Upper lobe of left lung (tissue), 6 donors: ENCODE data around the gene SAP130. TPM values are rescaled to one million over a fixed set of nuclear protein-coding genes. Genes with fewer than 3 reads are reported as not detected.

Experiments
- ATAC-seq, 2 donors: fragments of 200-7000 bp; cut with Tn5 transposase; one replicate each; pipeline ENCODE4 v1.9.1; 2022; ENCODE audit warnings: mild to moderate bottlenecking in 2 of 2, moderate library complexity in 2 of 2; ENCODE audit not compliant: low FRiP score in 2 of 2
- DNase-seq, 2 donors: peaks; one replicate each; pipeline ENCODE4 v3.0.0-alpha.2; 2019 to 2020
- H3K27ac ChIP-seq, 4 donors: fragments of 200-600 bp; sonication (generic); one replicate each; pipeline ENCODE4 v1.5.1; 2016 to 2019
- H3K27me3 ChIP-seq, 4 donors: fragments of 200-600 bp; sonication (generic); one replicate each; pipeline ENCODE4 v1.5.1; 2017 to 2019
- H3K36me3 ChIP-seq, 4 donors: fragments of 200-600 bp; sonication (generic); one replicate each; pipeline ENCODE4 v1.5.1; 2016 to 2019
- H3K4me1 ChIP-seq, 4 donors: fragments of 200-600 bp; sonication (generic); one replicate each; pipeline ENCODE4 v1.5.1; 2018 to 2019
- H3K4me3 ChIP-seq, 4 donors: fragments of 200-600 bp; sonication (generic); one replicate each; pipeline ENCODE4 v1.5.1; 2017 to 2019; ENCODE audit warnings: mild to moderate bottlenecking in 2 of 4, moderate library complexity in 1 of 4
- H3K9me3 ChIP-seq, 4 donors: fragments of 200-600 bp; sonication (generic); one replicate each; pipeline ENCODE4 v1.5.1; 2018 to 2019
- EP300 ChIP-seq, 4 donors: sonication (generic); formaldehyde crosslinking; IDR thresholded peaks; one replicate each; pipeline ENCODE4 v1.5.1; 2017; ENCODE audit warnings: antibody characterized with exemption in 4 of 4, control low read depth in 2 of 4
- POLR2A ChIP-seq, 4 donors: fragments of 450-650 bp; IDR thresholded peaks; one replicate each; pipeline ENCODE4 v1.5.1; 2016 to 2017; ENCODE audit warnings: antibody characterized with exemption in 4 of 4, mild to moderate bottlenecking in 2 of 4
- POLR2AphosphoS5 ChIP-seq, 2 donors: sonication (generic); formaldehyde crosslinking; IDR thresholded peaks; one replicate each; pipeline ENCODE4 v1.5.1; 2017; ENCODE audit warnings: antibody characterized with exemption in 2 of 2
- WGBS, 2 donors: methylation state at CpG; one replicate each; pipeline ENCODE4 v1.1.5; 2017 to 2018; 5-methylcytosine and 5-hydroxymethylcytosine counted together
- total RNA-seq, 6 donors: library from RNA; depleted of rRNA in 4 of 6; stranded (reverse); fragments of >200 nt in 4 of 6; gene quantifications; one replicate each; pipeline versions ENCODE4 v1.1.0 to v1.2.1, GENCODE V29; 2016 to 2021
- TF ChIP-seq, protein P1 (sequence below), 6 experiments: fragments of 450-650 bp in 4 of 6; fragments of 200-600 bp in 2 of 6; sonication (generic) in 2 of 6; IDR thresholded peaks; one replicate each; pipeline ENCODE4 v1.5.1; 2016 to 2019; ENCODE audit warnings: antibody characterized with exemption in 6 of 6
- donor health status: DM: no; HTN: no; CAD: no; lungs with moderate emphysema.
- donor health status: DM: no; HTN: yes; CAD: no; lungs with severe emphysema.

The SAP130 gene
- total RNA-seq, 6 donors from 2014 or later, result 9.8 to 20.7 (median 17.2) TPM

DNA sequence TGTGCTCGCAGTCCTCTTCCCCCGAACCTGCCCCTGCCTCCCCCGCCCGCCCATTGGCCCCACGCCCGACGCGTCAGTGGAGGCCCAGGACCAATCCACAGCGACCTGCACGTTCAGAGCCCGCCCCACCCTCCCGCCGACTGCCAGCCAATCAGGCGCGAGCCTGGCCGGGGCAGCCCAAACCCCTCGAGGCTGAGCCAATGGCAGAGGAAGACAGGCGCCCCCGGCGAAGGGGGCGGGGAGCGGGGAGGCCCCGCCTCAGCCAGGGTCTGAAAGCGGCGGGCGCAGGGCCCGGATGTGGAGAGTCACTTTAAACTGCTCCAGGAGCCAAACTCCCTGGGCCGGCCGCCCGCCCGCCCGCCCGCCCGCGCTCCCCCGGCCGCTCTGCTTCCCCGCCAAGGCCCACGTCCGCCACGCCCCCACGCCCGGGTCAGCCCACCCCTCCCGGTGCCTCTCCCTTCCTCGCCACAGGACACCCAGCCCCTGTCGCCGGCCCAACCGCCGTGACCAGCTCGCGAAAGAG lies 520 bp downstream of the SAP130 start:
- WGBS, 2 donors, result 4% methylated on average over 12 of the region's 51 CpGs; no CpG with 5 or more reads in 1 of the 2 donors
- peak overlapping the region; percentile 81 to 100 (median 99) for H3K4me3 ChIP-seq
- TF ChIP-seq POLR2AphosphoS5 (IDR thresholded peaks at IDR 0.05), result peak in 1 of 2 donors; percentile 10
- TF ChIP-seq POLR2A (IDR thresholded peaks at IDR 0.05), result no peak

DNA sequence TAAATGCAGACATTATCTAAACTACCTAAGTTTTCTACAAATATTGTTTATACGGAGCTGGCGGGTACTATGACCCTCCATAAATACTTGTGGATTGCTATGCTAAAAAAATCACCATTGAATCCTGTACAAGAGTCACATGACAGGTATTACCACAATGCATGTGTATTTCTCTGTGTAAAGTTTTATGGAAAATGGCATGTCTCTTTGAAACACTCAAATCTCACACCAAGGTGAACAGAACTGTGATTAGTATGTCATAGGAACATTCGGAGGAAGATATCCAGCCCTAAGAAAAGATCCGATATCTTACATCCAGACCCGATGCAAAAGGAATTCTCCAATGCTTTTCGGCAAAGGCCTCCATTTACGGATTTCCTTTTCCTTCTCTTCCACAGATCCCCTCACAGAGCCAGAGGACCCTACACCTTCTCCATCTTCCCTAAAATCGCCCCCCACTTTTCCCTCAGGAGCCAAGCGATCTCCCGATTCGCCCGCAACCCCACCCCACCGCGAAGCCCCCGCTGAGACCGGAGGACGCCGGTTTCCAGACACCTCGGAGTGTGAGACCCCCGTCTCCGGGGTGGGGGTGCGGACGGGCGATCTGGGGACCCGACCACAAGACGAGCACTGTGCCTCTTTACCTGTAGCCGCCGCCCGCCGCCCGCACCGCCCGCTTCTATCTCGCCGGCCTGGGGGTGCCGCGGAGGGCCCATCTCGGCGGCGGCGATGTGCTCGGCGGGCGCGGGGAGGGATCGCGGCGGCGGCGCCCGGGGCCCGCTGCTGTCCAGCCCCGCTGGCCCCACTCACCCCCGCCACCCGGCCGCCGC lies 1.2 kb downstream of the SAP130 start:
- 2 to 4% methylated on average over 16 to 26 of the region's 57 CpGs for WGBS, 2 donors
- Histone ChIP-seq H3K9me3 (no peaks in the 10 kb centered on the region), H3K27ac (peak overlapping the region; percentile 94 to 99 (median 98)), H3K36me3 (peaks cover 0 to 7% (median 1%) of the 10 kb centered on the region in 4 donors), H3K4me3 (peak overlapping the region; percentile 78 to 100 (median 99)), H3K27me3 (no peaks in the 10 kb centered on the region), H3K4me1 (peaks cover 3 to 18% (median 14%) of the 10 kb centered on the region in 4 donors)
- TF ChIP-seq POLR2A (IDR thresholded peaks at IDR 0.05), result peak in 1 of 4 donors; percentile 55
- TF ChIP-seq, protein P1, sequence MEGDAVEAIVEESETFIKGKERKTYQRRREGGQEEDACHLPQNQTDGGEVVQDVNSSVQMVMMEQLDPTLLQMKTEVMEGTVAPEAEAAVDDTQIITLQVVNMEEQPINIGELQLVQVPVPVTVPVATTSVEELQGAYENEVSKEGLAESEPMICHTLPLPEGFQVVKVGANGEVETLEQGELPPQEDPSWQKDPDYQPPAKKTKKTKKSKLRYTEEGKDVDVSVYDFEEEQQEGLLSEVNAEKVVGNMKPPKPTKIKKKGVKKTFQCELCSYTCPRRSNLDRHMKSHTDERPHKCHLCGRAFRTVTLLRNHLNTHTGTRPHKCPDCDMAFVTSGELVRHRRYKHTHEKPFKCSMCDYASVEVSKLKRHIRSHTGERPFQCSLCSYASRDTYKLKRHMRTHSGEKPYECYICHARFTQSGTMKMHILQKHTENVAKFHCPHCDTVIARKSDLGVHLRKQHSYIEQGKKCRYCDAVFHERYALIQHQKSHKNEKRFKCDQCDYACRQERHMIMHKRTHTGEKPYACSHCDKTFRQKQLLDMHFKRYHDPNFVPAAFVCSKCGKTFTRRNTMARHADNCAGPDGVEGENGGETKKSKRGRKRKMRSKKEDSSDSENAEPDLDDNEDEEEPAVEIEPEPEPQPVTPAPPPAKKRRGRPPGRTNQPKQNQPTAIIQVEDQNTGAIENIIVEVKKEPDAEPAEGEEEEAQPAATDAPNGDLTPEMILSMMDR (IDR thresholded peaks at IDR 0.05), result no peak
- ATAC-seq, result no peak
- no peak for DNase-seq

More for the DNA sequence above, 520 bp downstream of the SAP130 start:
- peaks cover 0 to 2% (median 0%) of the 10 kb centered on the region in 4 donors for H3K9me3 ChIP-seq
- peak; percentile 96 to 98 for ATAC-seq
- peaks cover 3 to 18% (median 14%) of the 10 kb centered on the region in 4 donors for H3K4me1 ChIP-seq
- peak; percentile 99 to 100 for DNase-seq
- H3K27ac ChIP-seq, result peak overlapping the region; percentile 94 to 99 (median 98)
- no peaks in the 10 kb centered on the region for H3K27me3 ChIP-seq
- peaks cover 0 to under 1% (median under 1%) of the 10 kb centered on the region in 4 donors for H3K36me3 ChIP-seq

GRCh38 chr2:128024816-128025215 lies 3.0 kb downstream of the SAP130 start:
- H3K4me1 ChIP-seq, result peaks cover 3 to 18% (median 14%) of the 10 kb centered on the region in 4 donors
- ATAC-seq (no peak), DNase-seq (no peak)
- peaks cover 0 to 7% (median 1%) of the 10 kb centered on the region in 4 donors for H3K36me3 ChIP-seq
- H3K4me3 ChIP-seq, result no peak overlapping the region
- H3K9me3 ChIP-seq, result no peaks in the 10 kb centered on the region
- no peak for TF ChIP-seq POLR2AphosphoS5 (IDR thresholded peaks at IDR 0.05)
- TF ChIP-seq POLR2A (IDR thresholded peaks at IDR 0.05), result no peak
- TF ChIP-seq, protein P1 (IDR thresholded peaks at IDR 0.05), result no peak
- no peak for TF ChIP-seq EP300 (IDR thresholded peaks at IDR 0.05)
- 88 to 91% methylated on average over 4 of the region's 4 CpGs for WGBS, 2 donors
- H3K27me3 ChIP-seq, result no peaks in the 10 kb centered on the region
- no peak overlapping the region for H3K27ac ChIP-seq

- WGBS, 2 donors, result 91 to 97% methylated on average over 8 of the region's 8 CpGs
Measured at GRCh38 chr2:128017561-128017960, 10.3 kb downstream of the SAP130 start.

GRCh38 chr2:128016620-128017019 lies 11.2 kb downstream of the SAP130 start:
- H3K9me3 ChIP-seq, result no peaks in the 10 kb centered on the region
- no peak for DNase-seq
- no peaks in the 10 kb centered on the region for H3K4me1 ChIP-seq
- peaks cover 45 to 63% (median 56%) of the 10 kb centered on the region in 4 donors for H3K36me3 ChIP-seq
- no peaks in the 10 kb centered on the region for H3K27me3 ChIP-seq
- H3K4me3 ChIP-seq, result no peak overlapping the region
- H3K27ac ChIP-seq, result no peak overlapping the region
- TF ChIP-seq POLR2A (IDR thresholded peaks at IDR 0.05) (no peak), POLR2AphosphoS5 (IDR thresholded peaks at IDR 0.05) (no peak), EP300 (IDR thresholded peaks at IDR 0.05) (no peak)
- TF ChIP-seq, protein P1 (IDR thresholded peaks at IDR 0.05), result no peak
- 74 to 93% methylated on average over 2 of the region's 2 CpGs for WGBS, 2 donors
- no peak for ATAC-seq

More at GRCh38 chr2:128017561-128017960, 10.3 kb downstream of the SAP130 start:
- Histone ChIP-seq H3K4me3 (no peak overlapping the region), H3K36me3 (peaks cover 38 to 61% (median 48%) of the 10 kb centered on the region in 4 donors), H3K9me3 (no peaks in the 10 kb centered on the region), H3K27me3 (no peaks in the 10 kb centered on the region), H3K4me1 (no peaks in the 10 kb centered on the region), H3K27ac (no peak overlapping the region)
- ATAC-seq (no peak), DNase-seq (peak in 1 of 2 donors; percentile 20)
- TF ChIP-seq POLR2A (IDR thresholded peaks at IDR 0.05) (no peak), EP300 (IDR thresholded peaks at IDR 0.05) (no peak), POLR2AphosphoS5 (IDR thresholded peaks at IDR 0.05) (no peak)
- TF ChIP-seq, protein P1 (IDR thresholded peaks at IDR 0.05), result no peak
